Embryonic facial prominence (tissue), 1 donor: ENCODE results near the gene CHID1.

Experiments used
- DNase-seq: peaks from one replicate; pipeline ENCODE4 v3.0.0-alpha.2; 2016; ENCODE audit errors: extremely low spot score

Gene CHID1

DNA sequence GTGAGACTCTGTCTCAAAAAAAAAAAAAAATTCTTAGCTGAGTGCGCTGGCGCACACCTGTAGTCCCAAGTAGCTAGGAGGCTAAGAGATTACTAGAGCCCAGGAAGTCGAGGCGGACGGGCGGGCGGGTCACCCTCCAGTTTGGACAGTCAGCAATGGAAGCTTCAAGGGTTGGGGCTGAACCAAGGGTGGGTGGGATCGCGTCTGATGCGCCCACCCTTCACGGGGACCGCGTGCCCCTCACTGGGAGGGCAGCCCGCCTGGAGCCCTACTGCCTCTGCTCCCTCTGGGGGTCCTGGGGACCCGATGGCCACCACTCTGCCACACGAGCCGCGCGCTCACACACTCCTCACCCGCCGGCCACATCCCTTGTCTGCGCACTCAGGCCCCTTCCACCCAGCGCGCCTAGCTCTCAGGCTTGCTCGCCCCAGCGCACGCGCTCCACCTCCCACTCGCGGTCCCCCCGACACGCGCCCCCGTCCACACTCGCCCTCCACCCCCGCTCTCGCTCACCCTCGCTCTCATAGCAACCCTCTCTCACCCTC, 494 bp downstream of the CHID1 start:
- DNase-seq = no peak

DNA sequence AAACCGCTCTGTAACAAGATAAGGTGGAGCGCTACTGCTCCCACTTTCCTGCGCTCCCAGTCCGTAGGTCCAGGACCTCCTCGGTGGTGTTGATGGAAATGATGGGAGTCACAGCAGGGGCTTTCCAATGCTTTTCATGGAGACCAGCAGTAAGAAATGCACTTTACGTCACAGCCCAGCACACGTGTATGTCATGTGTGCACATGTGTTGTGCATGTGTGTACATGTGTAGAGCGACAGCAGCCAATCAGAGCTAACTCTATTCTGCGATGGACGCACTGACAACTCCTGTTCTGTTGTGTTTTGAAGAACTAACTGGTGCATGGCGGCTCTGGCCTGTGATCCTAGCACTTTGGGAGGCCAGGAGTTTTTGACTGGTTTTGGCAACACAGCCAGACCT, 1.2 kb downstream of the CHID1 start:
- DNase-seq = no peak

DNA sequence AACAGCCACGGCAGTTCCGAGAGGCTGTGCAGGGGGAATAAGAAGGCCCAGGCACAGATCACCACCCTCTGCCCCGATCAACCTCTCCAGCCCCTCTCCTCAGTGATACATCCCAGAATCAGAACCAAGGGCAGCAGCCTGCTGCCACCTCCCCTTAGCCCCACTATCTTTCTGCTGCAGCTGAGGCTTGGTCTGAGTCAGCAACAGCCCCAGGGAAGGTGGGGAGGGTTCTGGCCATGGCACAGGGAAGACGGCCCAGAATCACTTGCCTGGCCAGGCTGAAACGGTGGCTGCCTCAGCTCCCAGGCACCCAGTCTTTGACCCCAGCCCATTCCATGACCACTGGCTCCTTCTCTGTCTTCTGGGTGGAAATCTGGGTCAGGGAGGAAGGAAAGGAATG, 2.3 kb downstream of the CHID1 start:
- DNase-seq = no peak

DNA sequence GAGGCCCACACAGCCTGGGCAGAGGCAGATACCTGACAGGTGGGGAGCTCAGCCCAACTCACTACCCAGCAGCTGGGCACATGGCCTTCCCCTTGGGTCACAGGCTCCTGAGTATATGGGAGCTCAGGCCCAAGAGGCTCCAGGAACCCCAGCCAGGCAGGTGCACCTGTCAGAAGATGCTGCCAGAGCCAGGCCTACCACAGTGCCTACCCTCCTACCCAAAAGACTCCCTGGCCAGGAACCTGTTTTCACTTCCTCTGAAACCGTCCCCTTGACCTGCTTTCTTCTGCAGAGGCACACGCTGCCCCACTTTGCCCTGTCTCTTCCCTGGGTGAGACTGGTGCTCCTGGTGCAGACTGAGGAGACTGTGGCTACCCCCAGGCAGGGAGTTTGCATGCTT, 2.9 kb downstream of the CHID1 start:
- DNase-seq = no peak

DNA sequence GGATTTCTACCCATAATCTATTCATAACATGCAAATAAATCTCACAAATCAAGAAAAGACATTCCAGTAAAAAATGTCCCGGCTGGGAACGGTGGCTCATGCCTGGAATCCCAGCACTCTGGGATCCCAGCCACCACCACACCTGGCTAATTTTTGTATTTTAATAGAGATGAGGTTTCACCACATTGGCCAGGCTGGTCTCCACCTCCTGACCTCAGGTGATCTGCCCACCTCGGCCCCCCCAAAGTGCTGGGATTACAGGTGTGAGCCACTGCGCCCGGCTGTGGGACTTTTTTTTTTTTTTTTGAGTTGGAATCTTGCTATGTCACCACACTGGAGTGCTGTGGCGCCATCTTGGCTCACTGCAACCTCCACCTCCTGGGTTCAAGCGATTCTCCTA, 4.7 kb downstream of the CHID1 start:
- DNase-seq = no peak

DNA sequence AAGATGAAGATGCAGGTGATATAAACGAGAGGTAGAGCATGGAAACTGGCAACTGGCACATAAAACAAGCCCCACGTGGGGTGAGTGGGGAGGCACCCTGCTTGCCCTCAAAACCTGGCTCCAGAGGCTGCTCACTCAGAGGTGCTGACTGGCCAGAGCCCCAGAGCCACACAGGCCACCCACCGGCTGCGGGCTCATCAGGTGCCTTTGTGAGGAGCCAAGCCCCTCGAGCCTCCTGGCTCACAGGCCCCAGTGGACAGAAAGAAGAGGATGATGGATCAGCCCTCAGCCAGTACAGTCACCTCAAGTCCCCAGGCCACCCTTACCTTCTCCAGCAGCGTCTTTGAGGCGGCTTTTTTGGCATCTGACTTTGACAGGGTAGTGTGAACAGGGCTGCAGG, 6.2 kb downstream of the CHID1 start:
- DNase-seq = no peak

DNA sequence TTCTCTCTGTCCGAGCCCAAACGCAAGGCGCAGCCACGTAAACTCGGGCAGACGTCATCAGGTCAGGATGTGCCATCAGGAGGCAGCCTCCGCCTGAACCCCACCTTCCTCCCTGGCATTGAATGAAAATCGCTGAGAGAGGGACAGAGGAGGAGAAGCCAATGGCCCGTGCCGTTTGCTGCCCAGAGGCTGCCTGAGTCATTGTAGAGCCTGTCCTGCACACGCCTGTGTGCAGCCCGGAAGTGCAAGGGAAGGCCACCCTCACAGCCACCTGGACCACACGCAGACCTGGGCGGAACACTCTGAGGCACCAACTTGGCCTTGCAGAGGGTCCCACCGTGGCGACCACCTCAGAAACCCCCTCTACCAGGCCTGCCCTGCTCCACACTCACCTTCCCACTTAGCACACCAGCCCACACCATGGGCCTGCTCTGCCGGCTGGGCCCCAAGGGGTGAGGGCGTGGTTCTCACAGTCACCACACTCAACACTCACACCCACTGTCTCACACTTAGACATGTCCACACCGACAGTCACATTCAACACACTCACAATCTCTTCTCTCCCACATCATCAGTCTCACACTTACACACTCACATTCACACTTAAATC, 9.1 kb downstream of the CHID1 start:
- DNase-seq = no peak

DNA sequence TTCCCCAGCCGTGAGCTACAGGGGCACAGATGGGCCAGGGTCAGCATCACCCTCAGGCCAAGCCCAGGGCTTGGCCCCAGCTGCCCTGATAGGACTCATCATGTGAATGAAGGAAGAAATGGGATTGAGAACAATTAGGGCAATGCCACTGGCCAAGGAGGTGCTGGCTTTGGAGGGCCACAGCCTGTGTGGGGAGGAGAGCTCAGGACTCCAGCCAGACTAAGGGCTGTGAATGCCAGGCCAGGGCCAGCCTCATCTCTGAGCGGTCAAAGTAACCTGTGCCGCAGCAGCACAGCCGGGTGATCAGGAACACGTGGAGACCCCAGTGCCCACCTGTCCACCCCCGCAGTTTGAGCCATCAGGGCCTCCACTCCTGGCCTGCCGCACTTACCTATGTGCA, 10.1 kb downstream of the CHID1 start:
- DNase-seq = no peak

DNA sequence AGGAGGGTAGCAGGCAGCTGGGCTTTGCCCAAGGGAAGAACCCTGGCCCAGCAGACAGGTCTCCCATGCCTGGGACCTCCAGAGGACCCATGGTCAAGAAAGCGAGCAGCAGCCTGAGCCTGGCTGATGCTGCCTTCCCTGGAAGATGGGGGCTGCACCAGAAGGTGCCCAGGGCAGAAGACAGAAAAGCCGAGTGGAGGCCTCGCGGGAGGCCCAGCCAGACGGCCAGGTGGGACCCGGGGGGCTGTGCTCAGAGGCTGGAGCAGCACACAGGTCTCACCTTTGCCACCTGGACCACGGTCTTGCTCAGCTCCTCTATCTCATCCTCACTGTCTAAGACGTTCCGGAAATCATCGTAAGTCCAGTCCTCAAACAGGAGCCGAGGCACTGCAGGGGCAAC, 10.9 kb downstream of the CHID1 start:
- DNase-seq = no peak

DNA sequence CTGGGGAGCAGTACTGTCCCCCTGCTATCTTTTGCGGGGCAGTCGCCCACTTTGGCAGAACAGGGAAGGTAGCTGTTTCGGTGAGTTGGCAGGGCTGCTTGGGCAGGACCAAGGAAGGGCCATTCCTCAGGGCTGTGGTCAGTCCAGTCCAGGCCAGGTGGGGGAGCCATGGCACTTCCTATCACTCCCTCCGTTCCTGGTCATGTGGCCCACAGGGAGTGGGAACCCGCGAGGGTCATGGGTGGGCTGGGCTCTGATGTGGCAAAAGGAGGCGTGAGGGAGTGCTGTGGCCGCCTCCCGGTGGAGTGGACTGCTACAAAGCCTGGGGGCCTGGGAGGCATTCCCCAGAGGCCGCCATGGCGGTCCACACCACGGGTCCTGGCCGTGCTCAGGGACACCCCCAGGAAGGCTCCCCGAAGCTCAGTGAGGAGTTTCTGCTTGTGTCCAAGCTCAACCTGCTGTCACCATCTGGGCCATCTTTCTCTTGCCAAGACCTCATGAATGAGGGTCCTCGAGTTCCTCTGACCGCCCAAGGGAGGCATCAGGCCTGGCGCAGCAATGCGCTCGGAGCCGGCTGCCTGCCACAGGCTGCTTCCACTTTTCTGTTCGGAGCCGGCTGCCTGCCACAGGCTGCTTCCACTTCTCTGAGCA, 11.9 kb downstream of the CHID1 start:
- DNase-seq = no peak

DNA sequence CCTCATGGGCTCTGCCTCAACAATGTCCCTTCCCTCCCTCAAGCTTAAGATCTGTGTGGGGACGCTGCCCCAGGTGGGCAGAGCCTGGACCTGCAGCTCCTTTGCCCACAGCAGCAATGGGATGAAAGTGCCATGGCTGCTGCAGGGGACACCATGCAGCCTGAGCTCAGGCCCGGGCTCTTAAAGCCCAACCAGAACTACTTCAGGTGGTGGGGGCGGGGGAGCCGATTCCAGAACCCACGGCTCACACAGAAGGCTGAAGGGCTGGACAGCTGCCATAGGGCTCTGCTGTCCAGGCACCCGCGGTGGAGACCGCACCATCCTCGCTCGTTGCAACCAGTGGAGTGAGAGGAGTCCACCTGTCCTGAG, 12.5 kb downstream of the CHID1 start:
- no peak for DNase-seq

DNA sequence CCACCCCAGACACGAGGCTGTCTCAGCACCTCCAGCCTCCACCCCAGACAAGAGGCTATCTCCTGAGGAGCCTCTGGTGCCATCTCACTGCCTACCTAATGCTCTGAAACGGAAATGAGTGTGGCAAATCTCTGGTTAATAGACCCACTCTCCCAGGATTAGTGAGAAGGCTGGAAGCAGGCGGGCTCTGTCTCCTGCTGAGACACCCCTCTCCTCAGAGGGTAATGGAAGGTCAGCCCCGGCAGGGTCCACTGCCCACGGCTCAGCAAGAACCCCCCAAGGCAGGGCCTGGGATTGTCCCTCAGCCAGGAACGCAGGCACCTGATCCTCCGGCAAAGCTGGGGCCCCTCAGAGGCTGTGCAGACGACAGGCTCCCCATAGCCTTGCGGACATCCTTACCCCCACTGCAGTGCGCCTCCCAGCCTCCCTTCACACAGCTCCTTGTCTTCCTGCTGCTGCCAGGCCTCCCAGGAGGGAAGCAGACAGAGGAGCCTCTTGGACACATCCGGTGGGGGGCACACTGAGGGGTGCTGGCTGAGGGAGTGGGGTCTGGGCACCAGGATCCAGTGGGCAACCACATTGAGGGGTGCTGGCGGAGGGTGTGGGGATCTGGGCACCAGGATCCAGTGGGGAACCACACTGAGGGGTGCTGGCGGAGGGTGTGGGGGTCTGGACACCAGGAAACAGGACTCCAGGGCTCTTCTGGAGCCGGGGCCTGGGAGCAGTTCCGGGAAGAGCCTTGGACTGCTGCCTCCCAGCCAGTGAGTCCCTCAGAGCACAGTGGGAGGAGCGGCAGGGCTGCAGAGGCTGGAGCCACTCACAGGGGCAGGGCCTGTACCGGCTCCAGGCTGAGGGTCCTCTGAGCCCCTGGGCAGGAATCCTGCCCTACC, 13.1 kb downstream of the CHID1 start:
- no peak for DNase-seq

DNA sequence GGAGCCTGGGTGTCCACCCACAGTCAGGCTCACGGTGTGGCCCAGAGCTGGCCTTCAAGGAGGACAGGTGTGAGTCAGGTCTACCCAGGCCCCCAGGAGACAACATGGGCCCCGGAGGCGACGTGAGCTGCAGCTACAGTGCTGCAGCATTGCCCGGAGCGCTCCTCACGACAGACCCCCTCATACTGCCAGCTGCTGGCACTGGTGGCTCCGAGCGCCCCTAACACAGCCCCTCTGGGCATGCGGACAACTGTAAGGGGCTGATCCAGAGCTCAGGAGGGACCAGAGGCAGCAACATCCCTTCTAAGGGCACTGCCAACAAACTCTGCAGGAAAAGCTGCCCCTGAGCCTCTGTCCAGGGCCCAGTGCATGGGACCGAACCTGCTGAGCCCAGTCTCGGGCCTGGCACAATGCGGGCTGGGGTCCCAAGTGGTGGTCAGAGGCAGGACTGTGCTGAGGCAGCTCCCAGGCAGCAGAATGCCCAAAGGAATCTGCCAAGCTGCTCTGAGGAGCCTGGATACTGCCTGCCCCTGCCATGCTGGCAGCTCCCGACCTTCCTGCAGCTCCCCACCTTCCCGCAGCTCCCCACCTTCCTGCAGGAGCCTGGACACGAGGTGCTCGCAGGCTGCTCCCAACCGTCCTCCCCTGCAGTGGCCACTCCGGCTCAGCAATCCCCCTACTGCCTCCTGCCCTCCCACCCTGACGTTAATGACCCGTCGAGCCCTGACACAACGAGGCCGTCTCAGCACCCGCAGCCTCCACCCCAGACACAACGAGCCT, 15.1 kb downstream of the CHID1 start:
- DNase-seq = no peak

DNA sequence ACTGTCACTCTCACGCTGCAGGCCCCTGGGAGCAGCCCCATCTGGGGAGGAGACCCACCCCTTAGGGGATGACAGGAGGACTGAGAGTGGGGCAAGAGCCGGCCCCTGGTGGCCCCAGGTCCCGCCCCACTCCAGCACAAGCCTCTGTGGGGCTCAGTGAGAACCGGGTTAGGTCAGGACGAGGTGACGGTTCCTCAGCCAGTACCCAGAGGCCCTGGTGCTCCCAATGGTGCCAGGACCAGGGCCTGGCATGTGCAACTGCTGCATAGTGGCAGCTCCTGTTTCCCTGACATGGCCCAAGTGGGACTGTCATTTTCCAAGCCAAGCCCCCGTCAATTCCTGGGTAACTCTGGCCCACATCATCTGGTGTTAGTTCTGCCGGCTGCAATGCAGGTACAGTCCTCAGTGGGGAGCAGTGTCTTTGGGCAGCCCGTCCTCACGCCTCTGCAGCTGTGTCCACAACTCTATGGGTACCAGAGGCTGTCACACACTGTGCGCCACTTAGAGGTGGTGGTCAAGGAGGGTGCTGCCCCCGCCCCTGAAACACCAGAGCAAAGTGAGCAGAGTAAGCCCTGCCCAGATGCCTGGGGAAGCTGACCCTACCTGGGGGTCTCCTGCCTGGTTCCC, 15.9 kb downstream of the CHID1 start:
- DNase-seq = no peak

DNA sequence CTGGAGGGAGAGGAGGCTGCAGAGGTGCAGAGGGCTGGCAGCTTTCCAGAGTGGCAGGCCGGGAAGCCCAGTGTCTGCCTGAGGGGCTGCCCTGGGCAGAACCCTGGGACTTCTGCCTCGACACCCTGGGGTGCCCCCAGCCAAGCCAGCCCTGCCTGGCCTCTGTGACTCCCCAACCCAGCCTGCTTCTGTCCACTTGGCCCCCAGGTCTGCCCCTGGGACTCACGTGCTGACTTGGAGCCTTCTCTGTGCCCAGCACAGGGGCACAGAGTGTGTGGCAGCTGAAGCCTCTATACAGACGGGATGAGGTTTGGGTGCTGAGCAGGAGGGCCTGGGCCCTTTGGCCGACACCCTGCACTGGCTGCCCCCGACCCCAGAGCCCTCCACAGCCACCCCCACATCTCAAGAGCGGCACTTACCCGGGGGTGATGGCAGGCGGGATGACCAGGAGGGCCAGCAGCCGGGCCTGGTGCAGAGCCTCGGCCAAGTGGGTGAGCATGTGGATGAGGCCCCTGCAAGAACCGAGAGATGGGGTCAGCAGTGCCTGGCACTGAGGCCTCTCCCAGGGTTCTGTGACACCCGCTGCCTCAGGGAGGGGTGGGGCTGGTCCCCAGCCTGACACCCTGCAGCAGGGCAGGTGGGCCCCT, 17.5 kb downstream of the CHID1 start:
- DNase-seq = no peak

DNA sequence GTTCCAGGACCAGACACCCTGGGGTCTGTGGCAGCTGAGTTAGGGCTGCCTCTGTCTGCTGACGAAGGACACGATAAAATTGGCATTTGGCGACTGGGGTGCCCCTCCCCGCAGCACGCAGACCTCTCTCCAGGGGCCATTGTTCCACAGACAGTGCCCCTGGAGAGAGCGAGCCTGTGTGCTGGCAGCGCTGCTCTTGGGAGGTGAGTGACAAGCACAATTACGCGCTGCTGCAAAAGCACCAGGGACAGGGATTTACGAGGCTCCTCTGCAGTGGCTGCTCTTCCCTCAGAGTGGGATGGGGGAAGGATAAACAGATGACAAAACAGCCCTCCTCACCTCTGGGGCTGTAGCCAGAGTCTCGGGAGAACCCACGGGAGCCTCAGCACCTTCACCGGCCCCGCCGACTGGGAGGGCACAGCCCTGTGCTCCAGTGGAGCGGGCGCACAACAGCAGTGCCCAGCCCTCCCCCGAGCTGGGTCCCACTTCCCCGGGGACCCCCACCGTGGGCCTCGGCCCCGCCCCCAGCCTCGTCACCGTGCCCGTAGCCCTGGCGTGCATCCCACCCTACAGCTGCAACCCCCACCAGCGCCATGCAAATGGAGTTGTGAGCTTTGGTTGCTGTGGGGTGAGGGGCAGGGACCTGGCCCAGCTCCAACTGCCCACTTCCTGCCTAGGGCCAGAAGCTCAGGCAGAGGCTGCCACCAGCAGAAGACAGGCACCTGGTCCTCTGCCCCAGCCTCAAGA, 19.6 kb downstream of the CHID1 start:
- no peak for DNase-seq

DNA sequence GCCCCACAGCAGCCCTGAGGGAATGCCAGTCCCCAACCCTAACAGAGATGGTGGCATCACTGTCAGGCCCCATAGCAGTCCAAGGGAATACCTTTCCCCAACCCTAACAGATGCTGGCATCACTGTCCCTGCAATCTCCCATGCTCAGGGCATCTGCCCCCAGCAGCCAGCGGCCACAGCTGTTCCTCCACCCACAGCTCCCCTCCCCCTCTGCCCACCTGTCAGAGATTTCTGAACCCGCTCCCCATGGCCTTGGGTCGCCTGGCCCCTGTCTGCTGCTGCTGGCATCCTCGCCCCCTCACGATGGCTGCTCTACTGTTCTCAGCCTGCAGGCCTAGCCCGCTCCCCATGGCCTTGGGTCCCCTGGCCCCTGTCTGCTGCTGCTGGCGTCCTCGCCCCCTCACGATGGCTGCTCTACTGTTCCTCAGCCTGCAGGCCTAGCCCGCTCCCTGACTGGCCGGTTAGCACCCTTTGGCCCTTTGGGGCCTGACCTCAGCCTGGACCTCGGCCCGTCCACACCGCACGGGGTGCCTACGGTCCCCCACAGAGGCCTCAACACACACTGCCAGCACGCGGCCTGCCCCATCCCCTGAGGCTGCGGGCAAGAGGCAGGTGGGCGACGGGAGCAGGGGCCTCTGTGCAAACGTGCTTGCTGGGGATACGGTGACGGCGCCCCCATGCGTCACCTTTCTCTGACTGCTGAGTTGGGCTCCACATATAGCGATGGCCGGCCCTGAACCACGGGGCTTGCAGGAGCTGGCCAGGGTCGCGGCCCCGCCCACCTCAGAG, 20.7 kb downstream of the CHID1 start:
- no peak for DNase-seq

DNA sequence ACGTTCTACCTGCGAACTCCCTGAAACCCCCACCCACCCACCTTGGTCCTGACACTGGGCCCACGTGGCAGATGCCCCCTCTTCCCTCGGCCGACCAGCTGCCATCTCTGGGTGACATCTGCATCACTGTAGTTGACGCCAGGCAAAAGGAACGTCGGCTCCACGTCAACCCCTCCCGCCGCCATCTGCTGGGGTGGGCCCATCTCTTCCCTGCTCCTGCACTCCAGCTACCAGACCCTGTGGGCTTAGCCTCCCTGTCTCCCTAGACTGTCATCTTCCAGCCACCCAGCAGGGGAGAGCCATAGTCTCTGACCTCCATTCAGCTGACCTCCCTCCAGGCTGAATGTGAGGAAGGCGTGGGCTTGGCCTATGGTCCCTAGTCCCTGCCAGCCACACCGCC, 21.4 kb downstream of the CHID1 start:
- DNase-seq = no peak
